ENCODE measurements around the gene FAM229B.

Gene FAM229B

GRCh38 chr6:112106562-112106961 lies 19.2 kb downstream of the FAM229B start:
- no peak for TF ChIP-seq ZFX (IDR thresholded peaks at IDR 0.05; ENCODE audit: borderline replicate concordance)
- TF ChIP-seq, protein P1, sequence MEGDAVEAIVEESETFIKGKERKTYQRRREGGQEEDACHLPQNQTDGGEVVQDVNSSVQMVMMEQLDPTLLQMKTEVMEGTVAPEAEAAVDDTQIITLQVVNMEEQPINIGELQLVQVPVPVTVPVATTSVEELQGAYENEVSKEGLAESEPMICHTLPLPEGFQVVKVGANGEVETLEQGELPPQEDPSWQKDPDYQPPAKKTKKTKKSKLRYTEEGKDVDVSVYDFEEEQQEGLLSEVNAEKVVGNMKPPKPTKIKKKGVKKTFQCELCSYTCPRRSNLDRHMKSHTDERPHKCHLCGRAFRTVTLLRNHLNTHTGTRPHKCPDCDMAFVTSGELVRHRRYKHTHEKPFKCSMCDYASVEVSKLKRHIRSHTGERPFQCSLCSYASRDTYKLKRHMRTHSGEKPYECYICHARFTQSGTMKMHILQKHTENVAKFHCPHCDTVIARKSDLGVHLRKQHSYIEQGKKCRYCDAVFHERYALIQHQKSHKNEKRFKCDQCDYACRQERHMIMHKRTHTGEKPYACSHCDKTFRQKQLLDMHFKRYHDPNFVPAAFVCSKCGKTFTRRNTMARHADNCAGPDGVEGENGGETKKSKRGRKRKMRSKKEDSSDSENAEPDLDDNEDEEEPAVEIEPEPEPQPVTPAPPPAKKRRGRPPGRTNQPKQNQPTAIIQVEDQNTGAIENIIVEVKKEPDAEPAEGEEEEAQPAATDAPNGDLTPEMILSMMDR (IDR thresholded peaks at IDR 0.05): no peak

DNA sequence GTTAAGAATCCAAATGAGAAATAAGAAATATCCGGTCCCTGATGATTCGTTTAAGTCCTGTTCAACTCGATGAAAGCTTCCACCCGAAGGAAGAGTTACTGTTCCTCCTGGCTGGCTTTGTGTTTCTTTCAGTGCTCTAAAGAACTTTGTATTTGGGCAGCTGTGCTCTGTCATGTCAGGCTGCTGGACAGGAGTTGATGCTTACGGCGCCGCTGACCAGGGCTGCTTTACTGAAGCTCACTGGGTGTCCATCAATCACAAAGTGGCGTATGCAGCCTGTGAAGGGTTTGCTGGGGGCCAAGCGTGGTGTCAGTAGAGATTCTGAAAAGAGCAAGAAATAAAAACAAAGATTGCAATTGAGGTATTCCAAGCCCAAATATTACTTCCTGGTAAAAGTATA lies 21.9 kb downstream of the FAM229B start:
- TF ChIP-seq ZFX (IDR thresholded peaks at IDR 0.05; ENCODE audit: borderline replicate concordance): no peak
- no peak overlapping the region for H3K27ac ChIP-seq

More at GRCh38 chr6:112106562-112106961, 19.2 kb downstream of the FAM229B start:
- H3K27ac ChIP-seq: no peak overlapping the region

DNA sequence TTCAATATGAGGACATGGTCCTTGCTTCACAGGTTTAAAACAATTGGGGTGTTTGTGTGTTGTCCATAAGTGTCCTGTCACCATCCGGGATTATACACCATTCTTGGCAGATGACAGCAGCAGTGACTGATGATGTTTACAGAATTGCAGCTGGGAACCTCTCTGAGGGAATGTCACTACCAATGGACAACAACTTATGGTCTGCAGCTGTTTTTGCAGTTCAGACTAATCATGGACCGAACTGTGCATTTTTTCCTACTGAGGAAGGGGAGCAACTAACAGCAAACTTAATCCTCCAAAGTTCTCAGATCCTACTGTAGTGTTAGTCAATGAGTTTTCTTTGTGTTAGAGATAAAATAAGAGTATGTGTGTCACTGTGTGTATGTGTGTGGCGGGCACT lies 26.0 kb downstream of the FAM229B start:
- no peak for TF ChIP-seq ZFX (IDR thresholded peaks at IDR 0.05; ENCODE audit: borderline replicate concordance)
- TF ChIP-seq, protein P1 (IDR thresholded peaks at IDR 0.05): no peak
- no peak overlapping the region for H3K27ac ChIP-seq

DNA sequence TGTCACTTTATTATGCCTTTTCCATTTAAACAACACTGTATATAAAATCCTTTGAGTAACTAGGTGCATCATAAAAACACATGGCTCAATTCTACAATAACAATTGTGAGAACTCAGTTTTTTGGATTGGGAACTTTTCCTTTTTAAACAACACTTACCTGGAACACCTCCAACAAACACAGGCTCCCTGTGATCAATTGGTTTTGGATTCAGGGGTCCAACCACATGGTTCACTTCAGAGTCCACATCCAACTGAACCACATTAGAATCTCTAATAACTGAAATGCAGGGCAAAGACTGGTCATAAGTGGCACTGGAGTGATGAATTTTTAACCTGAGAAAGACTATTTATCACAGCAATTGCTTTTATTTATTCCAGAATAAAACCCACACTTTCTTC lies 26.5 kb downstream of the FAM229B start:
- TF ChIP-seq, protein P1 (IDR thresholded peaks at IDR 0.05): no peak
- no peak for TF ChIP-seq ZFX (IDR thresholded peaks at IDR 0.05; ENCODE audit: borderline replicate concordance)

GRCh38 chr6:112114577-112115223 lies 27.3 kb downstream of the FAM229B start:
- TF ChIP-seq, protein P1 (IDR thresholded peaks at IDR 0.05): no peak
- no peak for TF ChIP-seq ZFX (IDR thresholded peaks at IDR 0.05; ENCODE audit: borderline replicate concordance)
- H3K27ac ChIP-seq: no peak overlapping the region

More for the DNA sequence above, 26.5 kb downstream of the FAM229B start:
- no peak overlapping the region for H3K27ac ChIP-seq

DNA sequence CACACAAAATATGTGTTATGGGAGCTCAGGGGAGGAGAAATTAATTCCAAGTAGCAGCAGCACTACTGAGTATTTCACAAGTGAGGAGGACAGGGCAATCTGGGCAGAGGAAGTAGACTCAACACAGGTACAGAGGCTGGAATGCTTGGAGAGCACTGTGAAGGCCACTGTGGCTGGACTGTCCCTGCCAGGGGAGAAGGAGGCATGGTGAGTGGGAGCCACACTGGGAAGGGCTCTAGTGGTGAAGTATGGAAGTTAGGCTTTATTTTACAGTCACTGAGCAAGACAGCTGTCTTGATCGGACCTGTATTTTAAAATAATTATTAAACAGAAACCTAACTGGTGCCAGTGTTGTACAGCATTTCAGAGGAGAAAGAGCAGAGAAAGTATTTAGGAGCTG lies 28.8 kb downstream of the FAM229B start:
- H3K27ac ChIP-seq: no peak overlapping the region
- no peak for TF ChIP-seq ZFX (IDR thresholded peaks at IDR 0.05; ENCODE audit: borderline replicate concordance)
- TF ChIP-seq, protein P1 (IDR thresholded peaks at IDR 0.05): no peak

- TF ChIP-seq, protein P1 (IDR thresholded peaks at IDR 0.05): no peak
- TF ChIP-seq ZFX (IDR thresholded peaks at IDR 0.05; ENCODE audit: borderline replicate concordance): no peak
- H3K27ac ChIP-seq: no peak overlapping the region
Observed at GRCh38 chr6:112117554-112117953, 30.2 kb downstream of the FAM229B start.

DNA sequence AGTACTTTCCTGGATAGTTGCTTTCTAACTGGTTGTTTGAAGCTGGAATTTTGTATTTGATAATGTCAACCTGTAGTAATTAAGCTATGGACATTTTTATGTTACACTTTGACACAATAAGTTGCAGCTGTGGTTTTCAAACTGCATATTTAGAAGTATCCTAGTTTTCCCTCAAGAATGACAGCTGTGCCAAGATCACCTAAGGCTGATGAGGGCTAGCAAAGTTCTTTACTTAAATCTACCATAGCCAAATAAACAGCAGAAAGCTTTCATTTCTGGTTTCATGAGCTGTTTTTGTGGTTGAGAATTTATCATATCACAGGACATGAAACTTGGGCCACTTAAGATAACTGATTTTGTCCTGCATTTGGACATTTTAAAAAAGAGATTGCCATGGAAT lies 30.6 kb downstream of the FAM229B start:
- H3K27ac ChIP-seq: no peak overlapping the region
- TF ChIP-seq, protein P1 (IDR thresholded peaks at IDR 0.05): no peak
- TF ChIP-seq ZFX (IDR thresholded peaks at IDR 0.05; ENCODE audit: borderline replicate concordance): no peak
